AG09309 (cell line): Measurements from ENCODE around the gene TEAD3.

Experiments
- DNase-seq: peaks from one replicate; pipeline ENCODE4 v3.0.0-alpha.2; 2010; ENCODE audit warnings: low read depth
- H3K4me3 ChIP-seq: 2 replicates; pipeline ENCODE4 v1.5.1; 2011; ENCODE audit warnings: mild to moderate bottlenecking, low read depth, low read length, moderate library complexity; ENCODE audit not compliant: control insufficient read depth
- CTCF ChIP-seq: IDR thresholded peaks from 2 replicates; pipeline ENCODE4 v1.5.1; 2011; ENCODE audit warnings: mild to moderate bottlenecking, low read depth, low read length, inconsistent platforms; ENCODE audit not compliant: insufficient read depth, control insufficient read depth; ENCODE audit errors: missing control alignments

Gene TEAD3

GRCh38 chr6:35507221-35507620 is 10.3 kb upstream of the TEAD3 start:
- TF ChIP-seq CTCF = no peak
- no peak for DNase-seq

GRCh38 chr6:35506536-35506935 is 9.7 kb upstream of the TEAD3 start:
- no peak for TF ChIP-seq CTCF
- H3K4me3 ChIP-seq = no peak overlapping the region

More at GRCh38 chr6:35507221-35507620, 10.3 kb upstream of the TEAD3 start:
- no peak overlapping the region for H3K4me3 ChIP-seq

GRCh38 chr6:35505999-35506412 is 9.1 kb upstream of the TEAD3 start:
- H3K4me3 ChIP-seq = no peak overlapping the region
- no peak for TF ChIP-seq CTCF
- no peak for DNase-seq

More at GRCh38 chr6:35506536-35506935, 9.7 kb upstream of the TEAD3 start:
- no peak for DNase-seq

- no peak for DNase-seq
- H3K4me3 ChIP-seq = no peak overlapping the region
- no peak for TF ChIP-seq CTCF
Observed at GRCh38 chr6:35503534-35503933, 6.7 kb upstream of the TEAD3 start.

GRCh38 chr6:35501784-35502183 is 4.9 kb upstream of the TEAD3 start:
- no peak overlapping the region for H3K4me3 ChIP-seq
- DNase-seq = no peak
- TF ChIP-seq CTCF = no peak

- H3K4me3 ChIP-seq = no peak overlapping the region
- TF ChIP-seq CTCF = no peak
- DNase-seq = no peak
Observed at GRCh38 chr6:35500782-35501181, 3.9 kb upstream of the TEAD3 start.

- H3K4me3 ChIP-seq = no peak overlapping the region
- TF ChIP-seq CTCF = no peak
- no peak for DNase-seq
Observed at GRCh38 chr6:35499372-35499771, 2.5 kb upstream of the TEAD3 start.
